Muscle of back (tissue), 11 donors: ENCODE measurements around the gene TCERG1. TPM values are rescaled to one million over a fixed set of nuclear protein-coding genes. Genes with fewer than 3 reads are reported as not detected.

Source experiments
- DNase-seq, 3 donors: peaks; one replicate each; pipeline versions ENCODE4 v3.0.0 to v3.0.0-alpha.2; 2013
- polyA plus RNA-seq, 10 donors: library from polyadenylated mRNA; unstranded; fragments of 120-200 nt; gene quantifications; one replicate each; pipeline ENCODE4 v1.2.1, GENCODE V29; 2013; ENCODE audit not compliant: insufficient read length in 10 of 10

The TCERG1 gene
- polyA plus RNA-seq, 10 donors = 46.6 to 106 (median 71.5) TPM

DNA sequence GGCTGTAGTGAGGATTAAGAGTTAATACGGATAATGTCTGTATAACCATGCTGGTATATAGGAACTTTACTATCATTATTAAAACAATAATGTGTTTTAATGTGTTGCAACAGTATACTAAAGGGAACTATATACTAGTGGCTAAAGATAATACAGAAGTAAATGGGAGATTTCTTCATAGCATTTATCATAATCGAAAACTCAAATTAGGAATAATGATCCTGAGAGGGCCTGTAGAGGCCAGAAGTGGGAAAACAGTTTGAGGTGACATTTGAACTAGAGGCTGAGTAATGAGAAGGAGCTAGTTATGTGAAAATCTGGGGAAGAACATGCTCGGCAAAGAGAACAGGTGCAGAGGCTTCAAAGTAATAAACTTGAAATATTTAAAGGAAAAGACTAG lies 2.9 kb downstream of the TCERG1 start:
- no peak for DNase-seq

DNA sequence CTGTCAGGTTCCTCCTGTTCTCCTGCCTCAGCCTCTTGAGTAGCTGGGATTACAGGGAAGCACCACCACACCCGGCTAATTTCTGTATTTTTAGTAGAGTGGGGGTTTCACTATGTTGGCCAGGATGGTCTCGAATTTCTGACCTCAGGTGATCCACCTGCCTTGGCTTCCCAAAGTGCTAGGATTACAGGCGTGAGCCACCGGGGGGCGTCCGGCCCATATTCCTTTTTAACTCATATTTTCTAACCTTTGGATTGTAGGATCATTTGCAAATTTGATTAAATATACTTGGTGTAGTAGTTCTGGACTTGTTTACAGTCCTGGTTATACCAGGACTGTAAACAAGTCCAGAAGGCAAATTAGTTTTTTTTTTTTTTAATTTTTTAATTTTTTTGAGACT lies 4.3 kb downstream of the TCERG1 start:
- no peak for DNase-seq

- DNase-seq = no peak
Measured at GRCh38 chr5:146457431-146457830, 10.3 kb downstream of the TCERG1 start.

DNA sequence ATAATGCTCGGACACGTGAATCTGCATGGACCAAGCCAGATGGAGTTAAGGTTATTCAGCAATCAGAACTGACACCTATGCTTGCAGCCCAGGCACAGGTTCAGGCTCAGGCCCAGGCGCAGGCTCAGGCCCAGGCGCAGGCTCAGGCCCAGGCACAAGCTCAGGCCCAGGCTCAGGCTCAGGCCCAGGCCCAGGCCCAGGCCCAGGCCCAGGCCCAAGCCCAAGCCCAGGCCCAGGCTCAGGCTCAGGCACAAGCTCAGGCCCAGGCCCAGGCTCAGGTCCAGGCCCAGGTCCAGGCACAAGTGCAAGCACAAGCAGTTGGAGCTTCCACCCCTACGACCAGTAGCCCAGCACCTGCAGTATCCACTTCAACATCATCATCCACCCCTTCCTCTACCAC lies 11.8 kb downstream of the TCERG1 start:
- no peak for DNase-seq

- no peak for DNase-seq
Measured at GRCh38 chr5:146461319-146461718, 14.2 kb downstream of the TCERG1 start.

DNA sequence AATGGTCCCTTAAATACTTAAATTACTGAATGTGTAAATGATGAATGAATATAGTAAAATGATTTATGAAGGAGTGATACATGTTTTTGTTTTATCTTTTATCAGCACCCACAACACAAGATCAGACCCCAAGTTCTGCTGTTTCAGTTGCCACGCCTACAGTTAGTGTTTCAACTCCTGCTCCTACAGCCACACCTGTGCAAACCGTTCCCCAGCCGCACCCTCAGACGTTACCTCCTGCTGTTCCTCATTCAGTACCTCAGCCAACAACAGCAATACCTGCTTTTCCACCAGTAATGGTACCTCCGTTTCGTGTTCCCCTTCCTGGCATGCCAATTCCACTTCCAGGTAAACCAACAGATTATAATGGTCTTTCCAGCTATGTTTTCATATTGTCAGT lies 16.3 kb downstream of the TCERG1 start:
- no peak for DNase-seq

- DNase-seq = peak in 1 of 3 donors; percentile 11
Measured at GRCh38 chr5:146466521-146467349, 19.6 kb downstream of the TCERG1 start.

DNA sequence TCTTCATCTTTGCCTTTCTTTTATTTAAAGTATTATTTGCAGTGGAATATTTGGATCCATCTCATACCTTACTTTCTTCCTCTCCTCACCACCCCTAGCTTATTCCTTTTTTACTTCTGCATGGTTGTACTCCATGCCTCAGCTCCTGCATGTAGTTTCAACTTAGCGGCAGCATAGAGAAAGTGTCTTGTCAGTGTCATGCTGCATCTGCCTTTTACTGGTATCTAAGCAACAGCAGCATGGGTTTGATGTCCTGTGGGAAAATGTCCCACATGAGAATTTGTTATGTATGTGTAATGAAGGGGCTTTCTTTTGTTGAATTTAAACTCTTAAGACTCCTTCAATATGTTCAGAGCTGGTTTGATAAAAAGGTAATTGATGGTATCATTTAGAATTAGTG lies 20.6 kb downstream of the TCERG1 start:
- DNase-seq = no peak

- DNase-seq = no peak
Measured at GRCh38 chr5:146474065-146474464, 26.9 kb downstream of the TCERG1 start.

GRCh38 chr5:146475190-146475780 lies 28.2 kb downstream of the TCERG1 start:
- no peak for DNase-seq

GRCh38 chr5:146475906-146476305 lies 28.8 kb downstream of the TCERG1 start:
- no peak for DNase-seq

- no peak for DNase-seq
Measured at GRCh38 chr5:146482775-146483174, 35.6 kb downstream of the TCERG1 start.

GRCh38 chr5:146484714-146485391 lies 37.7 kb downstream of the TCERG1 start:
- no peak for DNase-seq

DNA sequence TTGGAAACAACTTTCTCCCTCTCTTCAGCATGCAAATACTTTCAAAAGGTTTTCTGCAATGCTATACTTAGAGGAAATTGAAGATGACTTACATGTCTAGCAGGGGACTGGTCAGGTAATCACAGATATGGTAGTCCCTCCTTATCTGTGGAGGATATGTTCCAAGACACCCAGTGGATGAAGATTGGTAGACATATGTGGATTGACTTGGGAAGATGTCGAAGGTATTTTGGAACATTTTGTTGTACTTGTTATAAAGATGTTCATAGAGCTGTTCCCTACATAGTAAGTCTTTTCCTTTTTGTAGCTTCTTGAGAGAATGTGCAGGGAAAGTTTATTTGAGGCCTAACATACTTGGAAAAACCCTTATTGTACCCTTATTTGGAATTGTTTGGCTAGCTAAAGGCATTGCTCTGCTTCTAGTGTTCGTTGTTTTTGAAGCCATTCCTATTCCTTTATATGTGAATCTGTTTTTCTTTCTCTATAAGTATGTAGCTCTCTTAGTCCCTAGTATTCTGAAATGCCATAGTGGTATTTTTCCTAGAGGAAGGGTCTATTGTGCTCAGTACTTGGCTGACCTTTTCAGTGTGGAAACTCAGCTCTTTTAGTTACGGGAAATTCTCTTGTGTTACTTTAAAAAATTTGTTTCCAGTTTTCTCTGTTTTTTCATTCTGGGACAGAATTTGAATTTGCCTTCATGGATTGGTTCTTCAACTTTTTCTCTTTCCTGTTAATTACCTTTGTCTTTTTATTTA lies 43.1 kb downstream of the TCERG1 start:
- no peak for DNase-seq

DNA sequence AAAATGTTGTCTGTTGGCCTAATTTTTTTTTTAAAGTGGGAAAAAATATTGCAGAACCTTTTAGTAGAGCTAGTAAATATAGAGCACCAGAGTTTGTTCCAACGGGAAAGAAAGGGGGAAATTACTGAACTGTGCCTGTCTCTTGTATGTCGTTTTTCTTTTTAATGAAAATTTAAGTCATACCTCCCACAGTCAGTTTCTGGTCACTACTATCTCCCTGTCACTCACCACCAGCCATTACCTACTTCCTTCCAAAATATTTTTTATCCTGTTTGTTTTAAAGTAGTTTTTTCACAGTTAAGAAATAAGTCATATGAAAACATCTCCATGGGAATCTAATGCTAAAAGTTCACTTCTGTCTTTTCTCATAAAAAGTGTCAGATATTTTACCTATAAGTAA lies 47.5 kb downstream of the TCERG1 start:
- DNase-seq = no peak

DNA sequence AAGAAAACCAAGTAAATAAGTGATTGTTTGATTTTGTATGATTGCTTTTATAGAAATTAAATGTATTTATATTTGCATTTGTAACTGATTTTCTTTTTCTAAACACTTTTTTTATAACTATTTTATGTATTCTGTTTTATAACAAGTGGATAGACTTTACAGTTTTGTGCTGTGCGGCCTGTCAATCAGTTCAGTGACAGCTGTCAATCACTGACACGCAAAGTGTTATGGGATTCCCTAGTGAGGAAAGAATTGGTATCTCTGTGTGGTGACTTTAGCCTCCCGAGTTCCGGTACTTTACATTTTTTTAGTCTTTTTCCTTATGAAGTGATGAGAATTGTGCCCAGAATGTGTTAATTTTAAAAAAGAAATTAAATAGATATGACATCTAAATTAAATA lies 52.5 kb downstream of the TCERG1 start:
- no peak for DNase-seq

DNA sequence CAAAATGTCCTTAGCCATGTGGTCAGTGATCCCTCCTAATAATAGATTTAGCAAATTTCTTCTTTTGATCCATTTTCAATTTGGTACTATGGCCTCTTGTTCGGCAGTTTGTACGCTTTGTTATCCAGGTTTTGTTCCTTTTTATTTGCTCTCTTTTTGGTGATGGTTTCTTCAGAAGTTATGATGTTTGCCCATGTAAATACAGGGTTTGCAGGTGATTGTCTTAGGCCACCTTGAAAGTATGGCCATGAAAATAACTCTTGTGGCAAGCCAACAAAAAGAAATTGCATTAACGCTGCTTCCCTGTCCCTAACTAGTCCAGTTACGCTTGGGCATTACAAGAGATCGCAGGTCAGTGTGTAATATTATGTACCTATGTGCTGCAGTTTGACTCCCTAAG lies 60.3 kb downstream of the TCERG1 start:
- DNase-seq = no peak

DNA sequence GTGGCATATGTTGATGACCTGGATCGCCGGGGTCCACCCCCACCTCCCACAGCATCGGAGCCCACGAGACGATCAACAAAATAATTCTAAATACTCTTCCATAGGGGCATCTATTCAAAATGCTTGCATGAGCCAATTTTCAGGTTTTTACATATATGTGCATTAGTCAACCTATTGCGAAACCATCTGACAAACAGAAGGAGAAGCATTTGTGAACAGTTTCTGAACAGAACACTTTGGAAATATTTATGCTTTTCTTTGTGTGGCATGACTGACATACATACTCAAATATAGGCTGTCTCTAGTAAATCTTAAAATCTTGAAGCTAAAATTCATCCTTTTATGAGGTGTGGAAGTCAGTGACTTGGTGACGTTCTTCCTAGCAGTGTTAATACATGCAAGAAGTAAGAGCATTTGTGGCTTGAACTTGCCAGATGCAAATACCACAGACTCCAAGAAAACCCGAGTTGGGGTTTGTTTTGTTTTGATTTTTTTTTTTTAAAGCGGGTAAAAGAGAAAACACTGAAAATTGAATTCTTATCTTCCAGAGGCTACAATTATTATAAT lies 63.5 kb downstream of the TCERG1 start:
- DNase-seq = no peak

DNA sequence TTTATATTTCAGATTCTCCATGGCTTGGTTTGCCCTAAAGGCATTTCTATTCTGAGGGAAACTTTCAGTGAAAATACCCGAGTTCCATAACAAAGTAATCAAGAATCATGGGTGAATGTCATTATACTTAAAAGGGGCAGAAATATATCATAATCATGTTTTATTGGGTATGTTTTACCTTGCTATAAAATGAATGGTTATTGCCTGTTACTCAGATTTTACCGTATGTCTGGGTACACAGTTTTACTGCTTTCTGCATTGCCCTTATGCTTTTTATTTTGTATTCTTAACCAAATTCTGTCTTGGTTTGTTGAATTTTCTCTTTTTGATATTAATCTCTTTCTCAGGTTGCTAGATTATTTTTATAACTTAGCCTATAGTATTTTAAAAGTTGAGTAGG lies 66.3 kb downstream of the TCERG1 start:
- DNase-seq = no peak

DNA sequence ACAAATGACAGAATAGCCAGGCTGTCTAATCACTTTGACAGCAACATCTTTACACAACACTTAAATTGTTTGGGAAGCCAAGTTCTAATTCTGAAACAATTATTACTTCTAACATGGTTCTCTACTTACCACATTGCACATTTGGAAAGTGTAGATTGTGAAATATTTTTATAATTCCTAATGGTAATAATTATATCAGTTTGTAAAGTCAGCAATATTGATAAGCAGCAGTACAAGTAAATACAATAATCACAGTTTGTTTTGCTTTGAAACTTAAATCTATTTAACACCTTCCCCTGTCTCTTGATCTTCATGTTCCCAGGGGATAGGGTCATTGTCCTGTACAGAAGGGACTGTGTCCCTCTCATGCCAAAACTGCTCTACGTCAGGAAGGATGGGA lies 67.4 kb downstream of the TCERG1 start:
- DNase-seq = no peak

DNA sequence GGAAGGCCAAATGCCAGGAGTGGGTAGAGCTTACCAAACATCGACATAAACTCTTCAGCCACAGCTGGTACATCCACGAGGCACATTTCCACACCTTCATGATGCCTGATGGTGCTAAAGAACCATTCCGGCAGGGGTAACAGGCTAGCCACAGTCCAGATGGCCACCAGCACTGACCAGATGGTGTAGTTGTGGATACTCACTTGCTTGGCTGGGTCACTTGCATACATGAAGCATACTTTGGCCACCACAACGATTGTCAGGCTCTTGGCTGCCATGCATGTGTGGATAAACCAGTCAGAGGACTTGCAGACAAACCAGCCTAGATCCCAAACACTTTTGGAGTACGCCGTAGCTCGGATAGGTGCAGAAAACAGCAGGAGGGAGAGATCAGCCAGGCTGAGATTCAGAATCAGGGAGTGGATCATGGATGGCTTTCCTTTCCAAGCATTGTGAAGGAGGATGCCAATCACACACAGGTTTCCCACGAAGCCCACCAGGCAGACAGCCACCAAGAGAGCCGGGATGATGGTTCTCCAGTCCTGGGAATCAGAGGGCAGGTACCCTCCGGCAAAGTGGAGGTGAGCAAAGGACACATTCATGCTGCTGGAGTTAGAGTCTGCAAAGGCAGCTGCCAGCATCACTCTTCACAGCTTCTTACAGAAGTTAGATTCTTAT lies 68.5 kb downstream of the TCERG1 start:
- DNase-seq = no peak

- no peak for DNase-seq
Measured at GRCh38 chr5:146516151-146516475, 69.0 kb downstream of the TCERG1 start, which contains the start of gene GPR151. Gene GPR151 (minus strand): TSS chr5:146516190. CDS start chr5:146516113, 77 bp downstream.
